PC-3 (cell line): ENCODE data around the gene COL9A3. TPM values are rescaled to one million over a fixed set of nuclear protein-coding genes. Genes with fewer than 3 reads are reported as not detected.

Experiments used
- ATAC-seq: fragments of 200-7000 bp; cut with Tn5 transposase; 2 replicates; pipeline ENCODE4 v1.9.1; 2020; ENCODE audit warnings: mild to moderate bottlenecking, moderate library complexity
- BruUV-seq: library from RNA; stranded (reverse); fragments of 400-500 nt; replicated peaks from 2 replicates; lab custom pipeline; 2021; lab: Mats Ljungman, UMichigan
- CTCF ChIA-PET: fragments of 300-600 bp; sonication (Branson Sonifier 250); formaldehyde crosslinking; loops from one replicate; lab custom pipeline; 2022; ENCODE audit warnings: antibody characterized with exemption; lab: Charles Lee
- POLR2A ChIA-PET: fragments of 300-600 bp; sonication (Branson Sonifier 250); formaldehyde crosslinking; loops from one replicate; lab custom pipeline; 2022; ENCODE audit warnings: antibody characterized with exemption; ENCODE audit not compliant: unreplicated experiment; lab: Charles Lee
- DNase-seq: peaks from one replicate; pipeline ENCODE4 v3.0.0-alpha.2; 2015
- H2AFZ ChIP-seq: fragments of 300-600 bp; sonication (generic); 2 replicates; pipeline ENCODE4 v1.6.0; 2016; ENCODE audit warnings: antibody characterized with exemption, low read length
- H3F3A ChIP-seq: fragments of 300-600 bp; sonication (generic); one replicate; pipeline ENCODE4 v1.6.0; 2017; ENCODE audit warnings: antibody characterized with exemption, low read length, control low read depth, mild to moderate bottlenecking; ENCODE audit not compliant: unreplicated experiment
- H3K27ac ChIP-seq: fragments of 300-600 bp; sonication (generic); 2 replicates; pipeline ENCODE4 v1.5.1; 2016; ENCODE audit warnings: mild to moderate bottlenecking, low read length
- H3K27me3 ChIP-seq: fragments of 300-600 bp; sonication (generic); 2 replicates; pipeline ENCODE4 v1.6.1; 2016; ENCODE audit warnings: low read length, mixed read lengths
- H3K36me3 ChIP-seq: fragments of 300-600 bp; sonication (generic); 2 replicates; pipeline ENCODE4 v1.6.1; 2016; ENCODE audit warnings: low read depth, mixed run types, low read length, mixed read lengths
- H3K4me1 ChIP-seq: fragments of 300-600 bp; sonication (generic); 2 replicates; pipeline ENCODE4 v1.5.1; 2016; ENCODE audit warnings: low read length; ENCODE audit not compliant: insufficient read depth
- H3K4me2 ChIP-seq: fragments of 300-600 bp; sonication (generic); 2 replicates; pipeline ENCODE4 v1.6.0; 2016; ENCODE audit warnings: low read length
- H3K4me3 ChIP-seq: fragments of 300-600 bp; sonication (generic); 2 replicates; pipeline ENCODE4 v1.5.1; 2016; ENCODE audit warnings: mild to moderate bottlenecking, low read length, mixed read lengths
- H3K79me2 ChIP-seq: fragments of 300-600 bp; sonication (generic); 2 replicates; pipeline ENCODE4 v1.6.1; 2017; ENCODE audit warnings: low read length, mixed read lengths
- H3K9ac ChIP-seq: fragments of 300-600 bp; sonication (generic); 2 replicates; pipeline ENCODE4 v1.6.0; 2016; ENCODE audit warnings: mild to moderate bottlenecking, low read length
- H3K9me2 ChIP-seq: fragments of 300-600 bp; sonication (generic); replicated peaks from 2 replicates; pipeline ENCODE4 v1.6.1; 2016; ENCODE audit warnings: mixed run types, low read length, mixed read lengths
- H3K9me3 ChIP-seq: fragments of 300-600 bp; sonication (generic); 2 replicates; pipeline ENCODE4 v1.6.1; 2016; ENCODE audit warnings: low read length, mixed read lengths
- H4K20me1 ChIP-seq: fragments of 300-600 bp; sonication (generic); 2 replicates; pipeline ENCODE4 v1.6.1; 2016; ENCODE audit warnings: low read length, mixed read lengths
- CTCF ChIP-seq: fragments of 300-600 bp; sonication (generic); conservative IDR thresholded peaks from 2 replicates; pipeline ENCODE4 v1.5.1; 2017; ENCODE audit warnings: antibody characterized with exemption, low read depth, mild to moderate bottlenecking, low read length
- EZH2 ChIP-seq: fragments of 300-600 bp; sonication (generic); IDR thresholded peaks from one replicate; pipeline ENCODE4 v1.6.1; 2017; ENCODE audit warnings: antibody characterized with exemption, mild to moderate bottlenecking, low read length; ENCODE audit not compliant: unreplicated experiment
- EZH2phosphoT487 ChIP-seq: fragments of 300-600 bp; sonication (generic); IDR thresholded peaks from 2 replicates; pipeline ENCODE4 v1.6.1; 2018; ENCODE audit warnings: mild to moderate bottlenecking, antibody characterized with exemption, low read length, borderline replicate concordance
- intact Hi-C: fragments of 100-400 bp; cut with micrococcal nuclease; formaldehyde crosslinking; loops from 2 replicates; pipeline ENCODE4 v1.9.0; 2023
- total RNA-seq: library from RNA; depleted of rRNA; stranded (reverse); fragments of >200 nt; gene quantifications from 2 replicates; pipeline ENCODE4 v1.2.3, GENCODE V29; 2014

The COL9A3 gene
- total RNA-seq, 1 experiment from 2014 or later, result 14.3 TPM

GRCh38 chr20:62780696-62781095 lies 36.2 kb upstream of the COL9A3 start:
- H4K20me1 ChIP-seq, result no peaks in the 10 kb centered on the region
- CTCF ChIA-PET, result no interaction called here
- H3K79me2 ChIP-seq, result no peaks in the 10 kb centered on the region
- ATAC-seq, result no peak
- BruUV-seq, result no TSS peak
- no peak overlapping the region for H3K9ac ChIP-seq
- H3K36me3 ChIP-seq, result no peaks in the 10 kb centered on the region
- no peak overlapping the region for H3K4me2 ChIP-seq
- intact Hi-C loops, result no loop called here
- H3K27me3 ChIP-seq, result no peaks in the 10 kb centered on the region
- TF ChIP-seq EZH2phosphoT487 (no peak), CTCF (no peak), EZH2 (no peak)
- no peaks in the 10 kb centered on the region for H3F3A ChIP-seq
- H3K4me1 ChIP-seq, result peaks cover 5% of the 10 kb centered on the region; the same call in 1 of the 2 replicates
- H3K27ac ChIP-seq, result no peak overlapping the region
- H2AFZ ChIP-seq, result no peak overlapping the region
- no peak for DNase-seq
- no peak overlapping the region for H3K4me3 ChIP-seq
- no peaks in the 10 kb centered on the region for H3K9me3 ChIP-seq
- POLR2A ChIA-PET, result no interaction called here
- H3K9me2 ChIP-seq, result no peaks in the 10 kb centered on the region

GRCh38 chr20:62782149-62782892 lies 34.5 kb upstream of the COL9A3 start:
- H3K9me2 ChIP-seq, result no peaks in the 10 kb centered on the region
- DNase-seq, result no peak
- H3K4me2 ChIP-seq, result no peak overlapping the region
- ChIA-PET CTCF (no interaction called here), POLR2A (interaction anchor here (0.7 kb wide), 1 partner anchor 12 kb away, joined by 8 read pairs; no protein-coding TSS in a partner anchor)
- intact Hi-C loops, result no loop called here
- H3K36me3 ChIP-seq, result no peaks in the 10 kb centered on the region
- no peaks in the 10 kb centered on the region for H3K4me1 ChIP-seq
- H3K9ac ChIP-seq, result no peak overlapping the region
- H2AFZ ChIP-seq, result no peak overlapping the region
- H3K79me2 ChIP-seq, result no peaks in the 10 kb centered on the region
- TF ChIP-seq CTCF (no peak), EZH2 (no peak), EZH2phosphoT487 (no peak)
- BruUV-seq, result no TSS peak
- no peak overlapping the region for H3K27ac ChIP-seq
- H3F3A ChIP-seq, result no peaks in the 10 kb centered on the region
- H4K20me1 ChIP-seq, result no peaks in the 10 kb centered on the region
- no peaks in the 10 kb centered on the region for H3K9me3 ChIP-seq
- H3K4me3 ChIP-seq, result no peak overlapping the region
- ATAC-seq, result no peak
- no peaks in the 10 kb centered on the region for H3K27me3 ChIP-seq

GRCh38 chr20:62782893-62783278 lies 34.0 kb upstream of the COL9A3 start:
- Histone ChIP-seq H3F3A (no peaks in the 10 kb centered on the region), H3K36me3 (no peaks in the 10 kb centered on the region), H3K9me3 (no peaks in the 10 kb centered on the region), H3K9me2 (no peaks in the 10 kb centered on the region), H3K79me2 (no peaks in the 10 kb centered on the region), H2AFZ (no peak overlapping the region), H3K4me2 (no peak overlapping the region), H3K4me3 (no peak overlapping the region), H3K27me3 (no peaks in the 10 kb centered on the region), H3K9ac (no peak overlapping the region), H4K20me1 (no peaks in the 10 kb centered on the region), H3K27ac (no peak overlapping the region), H3K4me1 (no peaks in the 10 kb centered on the region)
- POLR2A ChIA-PET, result no interaction called here
- DNase-seq (no peak), ATAC-seq (no peak)
- intact Hi-C loops, result no loop called here
- no TSS peak for BruUV-seq
- TF ChIP-seq EZH2phosphoT487, result no peak
- TF ChIP-seq EZH2, result no peak
- no peak for TF ChIP-seq CTCF
- CTCF ChIA-PET, result no interaction called here
